ENCODE results near the gene NFIB. TPM values are rescaled to one million over a fixed set of nuclear protein-coding genes. Genes with fewer than 3 reads are reported as not detected.

Gene NFIB
- polyA plus RNA-seq, 1 donor (not counting 4 experiments of a cell fraction or from before 2014, with no cell fraction given) = 8.9 TPM

DNA sequence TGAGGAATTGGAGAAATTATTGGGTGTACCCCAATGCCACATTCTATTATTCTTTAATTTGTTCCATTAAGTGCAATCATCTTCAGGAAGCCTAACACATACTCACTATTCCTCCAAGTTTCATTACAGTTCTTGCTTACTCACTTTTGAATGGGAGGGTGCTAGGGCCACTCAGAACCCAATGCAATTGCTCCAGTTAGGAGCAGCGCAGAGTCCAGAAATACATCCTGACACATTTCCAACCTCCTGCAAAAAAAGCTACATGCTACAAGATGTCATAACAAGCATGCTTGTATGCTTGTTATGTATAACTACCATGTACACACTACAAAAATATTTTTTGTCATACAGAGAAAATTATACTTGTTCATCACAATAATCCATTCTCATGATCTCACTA, 27.8 kb downstream of the NFIB start:
- Histone ChIP-seq H3K27ac (ENCODE audit: control insufficient read depth, insufficient read depth, low read length) (no peak overlapping the region), H2AFZ (ENCODE audit: control insufficient read depth, low read length) (no peak overlapping the region), H4K20me1 (ENCODE audit: control insufficient read depth, extremely low read depth, insufficient read depth, low read length) (no peaks in the 10 kb centered on the region), H3K27me3 (ENCODE audit: control insufficient read depth, extremely low read depth, insufficient read depth, low read length) (no peaks in the 10 kb centered on the region), H3K4me2 (ENCODE audit: control insufficient read depth, extremely low read depth, insufficient read depth, low read depth, low read length) (no peak overlapping the region), H3K36me3 (ENCODE audit: control insufficient read depth in 2 of 2, extremely low read depth in 1 of 2, insufficient read depth in 2 of 2, low read length in 2 of 2) (no peaks in the 10 kb centered on the region), H3K9ac (ENCODE audit: control insufficient read depth, extremely low read depth, insufficient read depth, low read length) (no peak overlapping the region), H3K79me2 (ENCODE audit: control insufficient read depth, insufficient read depth, low read length) (peaks cover 37% of the 10 kb centered on the region), H3K9me3 (ENCODE audit: control insufficient read depth, low read depth, low read length) (no peaks in the 10 kb centered on the region), H3K4me3 (ENCODE audit: control insufficient read depth in 2 of 3, extremely low read depth in 1 of 3, insufficient read depth in 2 of 3, low read depth in 1 of 3, low read length in 3 of 3) (no peak overlapping the region), H3K4me1 (ENCODE audit: control insufficient read depth, extremely low read depth, insufficient read depth, low read length) (peaks cover 10% of the 10 kb centered on the region), H3K9me1 (ENCODE audit: control insufficient read depth, extremely low read depth, insufficient read depth, low read length) (no peaks in the 10 kb centered on the region)
- dilution Hi-C loops (cut with MboI; ENCODE audit: extremely low pct_ligation_motif_present, low sequenced_read_pairs) = no loop called here
- FAIRE-seq (no peak), DNase-seq (ENCODE audit: low read depth, low spot score) (no peak)
- TF ChIP-seq EZH2 (IDR thresholded peaks at IDR 0.05; ENCODE audit: low read length) = no peak
- TF ChIP-seq, protein P1, sequence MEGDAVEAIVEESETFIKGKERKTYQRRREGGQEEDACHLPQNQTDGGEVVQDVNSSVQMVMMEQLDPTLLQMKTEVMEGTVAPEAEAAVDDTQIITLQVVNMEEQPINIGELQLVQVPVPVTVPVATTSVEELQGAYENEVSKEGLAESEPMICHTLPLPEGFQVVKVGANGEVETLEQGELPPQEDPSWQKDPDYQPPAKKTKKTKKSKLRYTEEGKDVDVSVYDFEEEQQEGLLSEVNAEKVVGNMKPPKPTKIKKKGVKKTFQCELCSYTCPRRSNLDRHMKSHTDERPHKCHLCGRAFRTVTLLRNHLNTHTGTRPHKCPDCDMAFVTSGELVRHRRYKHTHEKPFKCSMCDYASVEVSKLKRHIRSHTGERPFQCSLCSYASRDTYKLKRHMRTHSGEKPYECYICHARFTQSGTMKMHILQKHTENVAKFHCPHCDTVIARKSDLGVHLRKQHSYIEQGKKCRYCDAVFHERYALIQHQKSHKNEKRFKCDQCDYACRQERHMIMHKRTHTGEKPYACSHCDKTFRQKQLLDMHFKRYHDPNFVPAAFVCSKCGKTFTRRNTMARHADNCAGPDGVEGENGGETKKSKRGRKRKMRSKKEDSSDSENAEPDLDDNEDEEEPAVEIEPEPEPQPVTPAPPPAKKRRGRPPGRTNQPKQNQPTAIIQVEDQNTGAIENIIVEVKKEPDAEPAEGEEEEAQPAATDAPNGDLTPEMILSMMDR (optimal IDR thresholded peaks at IDR 0.05 in 1 of 3, IDR thresholded peaks at IDR 0.05 in 1 of 3, conservative IDR thresholded peaks at IDR 0.05 in 1 of 3; ENCODE audit: extremely low read depth in 1 of 3, insufficient read depth in 2 of 3, low read length in 3 of 3) = no peak

- H3K36me3 ChIP-seq (ENCODE audit: control insufficient read depth in 2 of 2, extremely low read depth in 1 of 2, insufficient read depth in 2 of 2, low read length in 2 of 2) = no peaks in the 10 kb centered on the region
- H2AFZ ChIP-seq (ENCODE audit: control insufficient read depth, low read length) = no peak overlapping the region
- no peak overlapping the region for H3K9ac ChIP-seq (ENCODE audit: control insufficient read depth, extremely low read depth, insufficient read depth, low read length)
- peaks cover 25% of the 10 kb centered on the region for H3K4me1 ChIP-seq (ENCODE audit: control insufficient read depth, extremely low read depth, insufficient read depth, low read length)
- FAIRE-seq = no peak
- H3K27me3 ChIP-seq (ENCODE audit: control insufficient read depth, extremely low read depth, insufficient read depth, low read length) = no peaks in the 10 kb centered on the region
- no peaks in the 10 kb centered on the region for H4K20me1 ChIP-seq (ENCODE audit: control insufficient read depth, extremely low read depth, insufficient read depth, low read length)
- dilution Hi-C loops (cut with MboI; ENCODE audit: extremely low pct_ligation_motif_present, low sequenced_read_pairs) = no loop called here
- peaks cover 28% of the 10 kb centered on the region for H3K79me2 ChIP-seq (ENCODE audit: control insufficient read depth, insufficient read depth, low read length)
- DNase-seq (ENCODE audit: low read depth, low spot score) = no peak
- no peaks in the 10 kb centered on the region for H3K9me1 ChIP-seq (ENCODE audit: control insufficient read depth, extremely low read depth, insufficient read depth, low read length)
- no peak overlapping the region for H3K4me2 ChIP-seq (ENCODE audit: control insufficient read depth, extremely low read depth, insufficient read depth, low read depth, low read length)
- H3K9me3 ChIP-seq (ENCODE audit: control insufficient read depth, low read depth, low read length) = no peaks in the 10 kb centered on the region
- H3K27ac ChIP-seq (ENCODE audit: control insufficient read depth, insufficient read depth, low read length) = no peak overlapping the region
- TF ChIP-seq EZH2 (IDR thresholded peaks at IDR 0.05; ENCODE audit: low read length) = no peak
- TF ChIP-seq, protein P1 (optimal IDR thresholded peaks at IDR 0.05 in 1 of 3, IDR thresholded peaks at IDR 0.05 in 1 of 3, conservative IDR thresholded peaks at IDR 0.05 in 1 of 3; ENCODE audit: extremely low read depth in 1 of 3, insufficient read depth in 2 of 3, low read length in 3 of 3) = no peak
- H3K4me3 ChIP-seq (ENCODE audit: control insufficient read depth in 2 of 3, extremely low read depth in 1 of 3, insufficient read depth in 2 of 3, low read depth in 1 of 3, low read length in 3 of 3) = no peak overlapping the region
Measured at GRCh38 chr9:14283276-14283675, 30.7 kb downstream of the NFIB start.

Data from keratinocyte (primary cell).